ENCODE measurements around the gene USP21.

DNA sequence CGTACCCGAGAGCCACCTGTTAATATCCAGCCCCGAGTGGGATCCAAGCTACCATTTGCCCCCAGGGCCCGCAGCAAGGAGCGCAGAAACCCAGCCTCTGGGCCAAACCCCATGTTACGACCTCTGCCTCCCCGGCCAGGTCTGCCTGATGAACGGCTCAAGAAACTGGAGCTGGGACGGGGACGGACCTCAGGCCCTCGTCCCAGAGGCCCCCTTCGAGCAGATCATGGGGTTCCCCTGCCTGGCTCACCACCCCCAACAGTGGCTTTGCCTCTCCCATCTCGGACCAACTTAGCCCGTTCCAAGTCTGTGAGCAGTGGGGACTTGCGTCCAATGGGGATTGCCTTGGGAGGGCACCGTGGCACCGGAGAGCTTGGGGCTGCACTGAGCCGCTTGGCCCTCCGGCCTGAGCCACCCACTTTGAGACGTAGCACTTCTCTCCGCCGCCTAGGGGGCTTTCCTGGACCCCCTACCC, 1.4 kb downstream of the USP21 start:
- TF ChIP-seq, protein P1, sequence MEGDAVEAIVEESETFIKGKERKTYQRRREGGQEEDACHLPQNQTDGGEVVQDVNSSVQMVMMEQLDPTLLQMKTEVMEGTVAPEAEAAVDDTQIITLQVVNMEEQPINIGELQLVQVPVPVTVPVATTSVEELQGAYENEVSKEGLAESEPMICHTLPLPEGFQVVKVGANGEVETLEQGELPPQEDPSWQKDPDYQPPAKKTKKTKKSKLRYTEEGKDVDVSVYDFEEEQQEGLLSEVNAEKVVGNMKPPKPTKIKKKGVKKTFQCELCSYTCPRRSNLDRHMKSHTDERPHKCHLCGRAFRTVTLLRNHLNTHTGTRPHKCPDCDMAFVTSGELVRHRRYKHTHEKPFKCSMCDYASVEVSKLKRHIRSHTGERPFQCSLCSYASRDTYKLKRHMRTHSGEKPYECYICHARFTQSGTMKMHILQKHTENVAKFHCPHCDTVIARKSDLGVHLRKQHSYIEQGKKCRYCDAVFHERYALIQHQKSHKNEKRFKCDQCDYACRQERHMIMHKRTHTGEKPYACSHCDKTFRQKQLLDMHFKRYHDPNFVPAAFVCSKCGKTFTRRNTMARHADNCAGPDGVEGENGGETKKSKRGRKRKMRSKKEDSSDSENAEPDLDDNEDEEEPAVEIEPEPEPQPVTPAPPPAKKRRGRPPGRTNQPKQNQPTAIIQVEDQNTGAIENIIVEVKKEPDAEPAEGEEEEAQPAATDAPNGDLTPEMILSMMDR (IDR thresholded peaks at IDR 0.05): no peak
- no peak for TF ChIP-seq EZH2 (IDR thresholded peaks at IDR 0.05)
